Measurements from ENCODE around the gene B4GALNT4. TPM values are rescaled to one million over a fixed set of nuclear protein-coding genes. Genes with fewer than 3 reads are reported as not detected.

The B4GALNT4 gene
- total and polyA plus RNA-seq, 2 of the 8 experiments (the other 6 are each of a cell fraction or from before 2014, with no cell fraction given): 40.9 to 76.3 TPM

DNA sequence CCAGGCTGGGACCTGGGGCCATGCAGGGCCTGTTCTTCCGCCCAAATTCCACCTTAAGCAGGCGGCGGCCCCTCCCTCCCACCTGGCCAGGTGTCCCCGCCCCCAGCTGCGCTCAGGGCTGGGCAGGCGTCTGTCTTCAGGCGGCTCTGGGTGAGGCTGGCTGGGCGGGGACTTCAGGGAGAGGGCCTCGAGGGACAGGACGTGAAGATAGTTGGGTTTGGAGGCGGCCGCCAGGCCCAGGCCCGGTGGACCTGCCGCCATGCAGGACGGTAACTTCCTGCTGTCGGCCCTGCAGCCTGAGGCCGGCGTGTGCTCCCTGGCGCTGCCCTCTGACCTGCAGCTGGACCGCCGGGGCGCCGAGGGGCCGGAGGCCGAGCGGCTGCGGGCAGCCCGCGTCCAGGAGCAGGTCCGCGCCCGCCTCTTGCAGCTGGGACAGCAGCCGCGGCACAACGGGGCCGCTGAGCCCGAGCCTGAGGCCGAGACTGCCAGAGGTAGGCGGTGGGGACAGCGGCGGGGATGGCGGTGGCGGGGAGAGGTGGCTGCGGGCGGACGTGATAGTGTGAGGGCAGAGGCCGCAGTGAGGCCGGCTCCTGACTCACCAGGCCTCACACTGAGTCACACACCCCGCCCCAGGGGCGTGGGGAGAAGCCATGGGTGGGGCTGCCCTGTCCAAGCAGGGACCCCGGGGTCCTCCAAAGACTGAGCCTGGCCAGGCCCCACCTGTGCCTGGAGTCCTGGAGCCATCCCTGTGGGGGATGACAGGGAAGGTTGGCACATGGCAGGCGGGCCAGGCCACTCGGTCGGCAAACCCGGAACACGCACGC lies 24.9 kb downstream of the B4GALNT4 start, which contains the start of gene PKP3 (continued):
- TF ChIP-seq RAD21 (IDR thresholded peaks at IDR 0.05 in 1 of 2, conservative IDR thresholded peaks at IDR 0.05 in 1 of 2; ENCODE audit: low read depth in 2 of 2, low read length in 2 of 2): no peak
- TF ChIP-seq NRF1 (IDR thresholded peaks at IDR 0.05; ENCODE audit: low read depth, low read length): no peak
- no peak for TF ChIP-seq SRF (IDR thresholded peaks at IDR 0.05; ENCODE audit: low read depth, low read length)
- no peak for TF ChIP-seq NANOG (IDR thresholded peaks at IDR 0.05; ENCODE audit: insufficient read depth, low read depth, low read length, poor library complexity, severe bottlenecking)
- TF ChIP-seq KDM4A (IDR thresholded peaks at IDR 0.05; ENCODE audit: low read depth, low read length, severe bottlenecking): peak; percentile 41
- no peak for TF ChIP-seq KDM5A (IDR thresholded peaks at IDR 0.05; ENCODE audit: low read length)
- no peak for TF ChIP-seq CBX5 (IDR thresholded peaks at IDR 0.05; ENCODE audit: low read depth, low read length)
- peak; percentile 17; the same call in 1 of the 2 replicates for TF ChIP-seq E2F6 (IDR thresholded peaks at IDR 0.05)
- TF ChIP-seq GTF2F1 (IDR thresholded peaks at IDR 0.05; ENCODE audit: borderline replicate concordance, low read depth, low read length): no peak
- no peak for TF ChIP-seq EGR1 (IDR thresholded peaks at IDR 0.05; ENCODE audit: borderline replicate concordance, low read depth, low read length)
- 0 out of 2 replicates have a peak, but pooled peaks have one; percentile 54 for TF ChIP-seq PHF8 (conservative IDR thresholded peaks at IDR 0.05; ENCODE audit: low read depth, low read length)

All from H1 (cell line).